Activated gamma-delta T cell (primary cell): ENCODE data around the gene IL21R.
"Not testable (repeated sequence)": the region's sequence is repeated elsewhere in the genome, so short reads cannot be mapped to it uniquely, and the experiment has no call there.

Experiments used
- DNase-seq: peaks from one replicate; lab custom pipeline; 2025; lab: John Stamatoyannopoulos, UW

IL21R gene

GRCh38 chr16:27374804-27375425 lies 27.1 kb upstream of the IL21R start:
- no peak for DNase-seq

GRCh38 chr16:27377666-27378485 lies 24.1 kb upstream of the IL21R start:
- DNase-seq = no peak

DNA sequence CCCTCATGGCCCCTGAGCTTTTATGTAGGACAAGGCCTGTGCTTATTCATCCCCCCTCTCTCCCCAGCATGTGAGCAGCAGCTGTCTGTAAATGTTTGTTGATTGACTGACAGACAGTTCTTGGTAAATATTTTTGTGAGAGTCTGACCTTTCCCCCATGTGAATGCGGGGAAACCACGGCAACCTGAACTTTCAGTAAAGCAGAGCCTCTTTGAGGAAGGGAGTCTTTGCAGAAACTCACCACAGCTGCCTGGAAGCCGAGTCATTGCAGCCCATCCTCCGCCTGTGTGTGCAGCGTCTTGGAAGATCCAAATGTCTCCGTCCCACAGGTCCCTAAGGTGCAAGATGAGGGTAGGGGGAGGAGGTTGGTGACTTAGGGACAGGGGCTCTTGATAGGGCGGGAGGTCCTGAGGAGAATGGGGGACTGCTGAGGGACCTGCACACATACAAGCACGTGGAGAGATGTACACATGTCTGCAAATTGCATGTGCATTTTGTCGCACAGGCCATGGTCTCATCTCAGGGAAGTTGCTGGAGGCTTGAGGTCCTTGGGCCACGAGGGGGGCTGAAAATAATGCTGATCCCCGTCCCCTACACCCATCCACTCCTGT lies 23.0 kb upstream of the IL21R start:
- DNase-seq = no peak

GRCh38 chr16:27379919-27380318 lies 22.1 kb upstream of the IL21R start:
- DNase-seq = no peak

DNA sequence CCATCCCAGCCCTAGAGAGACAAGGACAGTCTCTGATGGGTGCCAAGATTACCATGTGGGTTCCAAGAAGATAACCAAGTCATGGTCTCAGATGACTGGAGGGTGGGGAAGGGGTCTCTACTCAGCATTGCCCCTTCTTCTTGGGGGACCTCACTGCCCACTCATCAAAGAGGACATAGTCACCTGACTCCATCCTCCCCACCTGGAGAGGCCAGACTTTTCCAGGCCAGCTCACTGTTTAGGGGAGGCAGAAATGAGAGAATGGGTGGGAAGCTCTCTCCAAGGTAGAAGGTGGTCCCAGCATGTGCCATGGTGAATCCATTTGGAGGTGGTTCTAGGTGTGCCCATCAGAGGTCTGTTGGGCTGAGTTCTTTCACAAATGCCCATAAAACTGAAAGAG lies 20.7 kb upstream of the IL21R start:
- no peak for DNase-seq

DNA sequence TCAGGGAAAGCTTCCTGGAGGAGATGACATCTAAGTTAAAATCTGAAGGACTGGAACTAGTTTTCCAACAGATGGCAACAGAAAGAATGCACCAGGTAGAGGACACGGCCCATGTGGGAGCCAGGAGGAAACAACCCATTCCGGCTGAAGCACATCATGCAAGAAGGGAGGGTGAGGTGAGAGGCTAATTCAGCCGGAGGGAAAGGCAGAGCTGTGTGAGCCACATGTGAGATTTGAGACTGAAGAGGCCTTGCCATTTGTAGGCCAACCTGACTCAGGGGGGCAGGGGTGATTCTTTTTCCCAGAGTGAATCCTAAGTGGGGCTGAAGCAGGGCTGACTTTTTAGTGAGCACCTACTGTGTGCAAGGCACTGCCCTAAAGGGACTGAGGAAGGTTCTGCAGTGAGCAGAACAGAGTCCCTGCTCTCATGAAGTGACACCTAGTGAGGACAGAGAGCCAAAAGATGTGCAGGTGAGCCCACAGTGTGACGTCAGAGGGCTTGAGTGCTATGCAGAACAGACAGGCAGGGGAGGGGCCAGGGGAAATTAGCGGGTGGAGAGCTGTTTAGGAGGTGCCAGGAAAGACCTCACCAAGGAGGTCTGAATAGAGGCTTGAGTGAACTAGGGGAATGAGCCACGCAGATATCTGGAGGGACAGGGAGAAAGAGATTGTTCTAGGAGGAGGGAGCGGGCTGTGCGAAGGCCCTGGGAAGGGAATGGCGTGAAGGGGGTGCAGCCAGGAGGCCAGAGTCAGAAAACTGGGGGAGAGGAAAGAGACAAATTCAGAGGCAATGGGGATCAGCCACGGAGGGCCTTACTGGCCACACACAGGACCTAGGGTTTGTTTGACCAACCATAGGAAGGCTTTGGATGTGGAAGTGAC lies 19.8 kb upstream of the IL21R start:
- DNase-seq = no peak

GRCh38 chr16:27383556-27384243 lies 18.3 kb upstream of the IL21R start:
- DNase-seq = no peak

GRCh38 chr16:27384425-27384824 lies 17.5 kb upstream of the IL21R start:
- no peak for DNase-seq

- no peak for DNase-seq
These were observed 16.6 kb upstream of the IL21R start for GRCh38 chr16:27385398-27385797.

DNA sequence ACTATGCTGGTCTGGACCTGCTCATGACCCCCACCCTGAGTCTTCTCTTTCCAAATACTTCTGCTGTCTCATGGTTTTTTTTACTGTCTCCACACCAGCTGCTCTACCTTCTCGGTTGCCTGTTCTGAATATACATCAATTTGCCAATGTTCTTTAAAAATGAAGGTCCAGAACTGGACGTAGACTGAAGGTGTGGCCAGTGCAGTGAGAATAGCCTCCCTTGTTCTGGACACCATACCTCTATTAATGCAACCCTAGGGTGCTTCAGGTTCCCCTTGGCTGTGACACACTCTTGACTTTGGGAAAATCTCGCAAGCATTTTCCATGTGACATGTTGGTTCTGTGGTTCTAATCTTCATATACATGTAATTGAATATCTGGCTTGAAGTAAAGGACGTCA lies 15.3 kb upstream of the IL21R start:
- DNase-seq = no peak

GRCh38 chr16:27387724-27388123 lies 14.2 kb upstream of the IL21R start:
- no peak for DNase-seq

DNA sequence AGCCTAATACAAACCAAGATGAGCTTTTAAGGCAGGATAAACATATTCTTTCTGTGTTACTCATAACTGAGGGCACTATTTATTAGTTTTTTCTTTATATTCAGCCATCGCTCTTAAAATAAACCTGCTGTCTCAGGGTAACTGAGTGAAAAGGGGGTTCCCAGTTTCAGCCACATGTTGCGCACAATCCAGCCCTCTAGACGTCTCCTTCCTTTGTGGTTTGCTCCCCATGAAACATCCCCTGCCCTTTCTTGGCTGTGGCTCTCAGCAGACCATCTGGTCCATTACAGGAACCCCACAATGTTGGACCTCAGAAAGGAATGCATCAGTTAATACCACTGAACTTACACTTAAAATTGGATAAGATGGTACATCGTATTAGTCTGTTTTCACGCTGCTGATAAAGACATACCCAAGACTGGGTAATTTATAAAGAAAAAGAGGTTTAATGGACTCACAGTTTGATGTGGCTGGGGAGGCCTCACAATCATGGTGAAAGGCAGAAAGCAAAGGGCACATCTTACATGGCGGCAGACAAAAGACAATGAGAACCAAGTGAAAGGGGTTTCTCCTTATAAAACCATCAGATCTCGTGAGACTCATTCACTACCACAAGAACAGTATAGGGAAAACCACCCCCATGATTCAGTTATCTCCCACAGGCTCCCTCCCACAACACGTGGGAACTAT lies 12.6 kb upstream of the IL21R start:
- no peak for DNase-seq

DNA sequence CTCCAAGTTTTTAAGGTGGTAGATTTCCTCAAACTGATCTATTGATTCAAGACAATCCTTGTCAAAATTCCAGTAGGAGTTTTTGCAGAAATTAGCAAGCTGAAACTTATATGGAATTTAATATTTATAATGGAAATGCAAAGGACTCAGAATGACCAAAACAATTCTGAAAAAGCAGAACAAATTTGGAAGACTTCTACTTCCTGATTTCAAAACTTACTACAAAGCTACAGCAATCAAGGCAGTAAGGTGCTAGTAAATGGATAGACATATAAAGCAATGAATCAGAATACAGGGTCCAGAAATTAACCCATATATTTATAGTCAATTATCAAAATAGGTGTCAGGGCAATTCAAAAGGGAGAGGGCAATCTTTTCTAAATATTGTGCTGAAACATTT lies 11.8 kb upstream of the IL21R start:
- DNase-seq = no peak

DNA sequence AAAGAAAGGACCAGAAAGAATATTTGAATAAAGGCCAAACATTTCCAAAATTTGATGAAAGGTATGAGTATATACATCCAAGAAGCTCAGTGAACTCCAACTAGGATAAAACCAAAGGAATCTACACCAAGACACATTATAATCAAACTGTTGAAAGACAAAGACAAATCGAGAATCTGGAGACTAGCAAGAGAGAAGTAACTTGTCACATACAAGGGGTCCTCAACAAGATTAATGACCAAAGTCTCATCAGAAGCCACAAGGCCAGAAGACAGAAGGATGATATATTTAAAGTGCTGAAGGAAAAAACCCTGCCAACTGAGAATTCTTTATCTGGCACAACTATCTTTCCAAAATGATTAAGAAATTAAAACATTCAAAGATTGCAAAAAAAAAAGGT lies 9.3 kb upstream of the IL21R start:
- no peak for DNase-seq

DNA sequence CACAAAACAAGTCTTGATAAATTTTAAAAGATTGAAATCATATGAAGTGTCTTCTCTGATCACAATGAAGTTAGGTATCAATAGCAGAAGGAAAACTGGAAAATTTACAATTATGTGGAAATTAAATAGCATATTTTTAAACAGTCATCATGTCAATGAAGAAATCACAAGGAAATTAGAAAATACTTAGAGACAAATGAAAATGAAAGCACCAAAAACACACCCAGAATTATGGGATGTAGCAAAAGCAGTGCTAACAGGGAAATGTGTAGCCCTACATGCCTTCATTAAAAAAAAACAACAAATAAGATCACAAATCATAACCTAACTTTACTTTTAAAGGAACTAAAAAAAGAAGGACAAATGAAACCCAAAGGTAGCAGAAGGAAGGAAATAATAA lies 7.5 kb upstream of the IL21R start:
- no peak for DNase-seq

- not testable (repeated sequence) for DNase-seq
These were observed 3.6 kb upstream of the IL21R start for GRCh38 chr16:27398341-27398893.

DNA sequence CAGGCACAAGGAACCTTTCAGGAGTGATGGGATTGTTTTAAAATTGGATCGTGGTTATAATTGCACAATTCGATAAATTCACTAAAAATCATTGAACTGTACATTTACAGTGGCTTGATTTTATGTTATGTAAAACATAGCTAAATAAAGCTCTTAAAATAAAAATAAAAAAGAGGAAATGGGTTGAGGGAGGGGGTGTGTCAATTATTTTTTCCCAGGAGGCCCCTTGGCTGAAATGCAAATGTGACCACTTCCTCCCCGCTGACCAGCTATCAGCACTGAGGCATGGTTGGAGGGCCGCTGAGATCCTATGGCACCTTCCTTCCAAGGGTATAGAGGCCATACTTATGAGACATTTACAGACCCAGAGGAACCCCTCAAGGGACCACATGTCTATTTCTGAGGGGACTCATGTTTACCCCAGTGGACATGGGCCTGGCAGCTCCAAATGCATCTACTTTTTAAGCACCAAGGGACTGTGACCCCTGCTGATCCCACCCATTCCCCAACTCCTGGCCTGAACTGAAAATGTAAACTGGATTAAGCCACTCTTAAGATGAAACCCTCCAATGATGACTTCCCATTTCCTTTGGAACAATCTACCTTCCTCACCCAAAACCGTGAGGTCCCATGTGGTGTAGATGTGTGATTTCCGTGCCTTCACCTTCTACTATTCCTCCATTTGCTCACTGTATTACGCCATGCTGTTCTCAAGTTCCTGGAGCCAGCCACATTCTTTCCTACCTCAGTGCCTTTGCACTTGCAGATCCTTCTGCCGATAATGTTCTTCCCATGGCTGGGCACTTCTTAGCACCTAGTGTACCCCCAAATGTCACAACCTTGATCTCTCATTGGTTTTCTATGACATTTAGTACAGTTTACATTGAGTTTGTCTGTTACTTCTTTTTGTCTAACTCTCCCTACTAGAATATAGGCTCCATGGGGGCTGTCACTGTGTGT lies 2.8 kb upstream of the IL21R start:
- no peak for DNase-seq

- no peak for DNase-seq
These were observed 2.0 kb upstream of the IL21R start for GRCh38 chr16:27399969-27400368.
